GM18951 (cell line): ENCODE measurements around the gene FOXJ2.

ENCODE experiments used
- POLR2A ChIP-seq: IDR thresholded peaks from 4 replicates; pipeline ENCODE4 v1.6.1; 2011; ENCODE audit warnings: mild to moderate bottlenecking; ENCODE audit not compliant: insufficient read length, insufficient read depth; ENCODE audit errors: extremely low read depth
- in situ Hi-C: fragments of 300-500 bp; cut with MboI; formaldehyde crosslinking; loops from one replicate; pipeline ENCODE4 v1.12.0; 2022; ENCODE audit warnings: low sequenced_read_pairs, mixed read lengths, inconsistent platforms; ENCODE audit not compliant: unreplicated experiment

The FOXJ2 gene

GRCh38 chr12:8087666-8088065, 55.1 kb downstream of the FOXJ2 start:
- TF ChIP-seq POLR2A, result no peak
- in situ Hi-C loops, result loop anchor here (5.0 kb wide), 1 partner anchor 40 kb away; no protein-coding TSS in a partner anchor

DNA sequence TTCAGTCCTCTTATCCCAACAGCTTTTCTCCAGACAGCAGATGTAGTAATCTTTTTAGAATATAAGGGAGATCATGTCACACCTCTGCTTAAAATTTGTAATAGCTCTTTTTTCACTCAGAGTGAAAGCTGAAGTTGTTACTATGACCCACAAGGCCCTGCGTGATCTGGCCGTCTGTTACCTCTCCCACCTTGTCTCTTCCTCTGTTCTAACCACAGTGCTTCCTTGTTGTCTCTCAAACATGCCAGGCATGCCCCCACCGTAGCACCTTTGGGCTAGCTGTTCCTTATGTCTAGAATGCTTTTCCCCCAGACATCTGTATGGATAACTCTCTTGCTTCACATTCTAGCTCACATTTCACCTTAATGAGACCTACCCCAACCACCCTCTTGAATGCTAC, 56.1 kb downstream of the FOXJ2 start:
- TF ChIP-seq POLR2A, result no peak
- in situ Hi-C loops, result loop anchor here (5.0 kb wide), 1 partner anchor 41 kb away; no protein-coding TSS in a partner anchor

DNA sequence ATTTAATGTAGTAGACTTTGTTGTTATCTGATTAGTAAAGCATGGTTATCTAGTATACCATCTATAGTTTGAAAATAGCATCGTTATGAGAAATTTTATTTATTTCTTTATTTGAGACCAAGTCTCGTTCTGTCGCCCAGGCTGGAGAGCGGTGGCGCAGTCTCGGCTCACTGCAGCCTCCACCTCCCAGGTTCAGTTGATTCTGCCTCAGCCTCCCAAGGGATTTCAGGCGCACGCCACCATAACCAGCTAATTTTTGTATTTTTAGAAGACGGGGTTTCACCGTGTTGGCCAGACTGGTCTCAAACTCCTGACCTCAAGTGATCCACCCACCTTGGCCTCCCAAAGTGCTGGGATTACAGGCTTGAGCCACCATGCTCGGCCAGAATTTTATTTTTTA, 56.8 kb downstream of the FOXJ2 start:
- in situ Hi-C loops, result loop anchor here (5.0 kb wide), 1 partner anchor 42 kb away; no protein-coding TSS in a partner anchor

DNA sequence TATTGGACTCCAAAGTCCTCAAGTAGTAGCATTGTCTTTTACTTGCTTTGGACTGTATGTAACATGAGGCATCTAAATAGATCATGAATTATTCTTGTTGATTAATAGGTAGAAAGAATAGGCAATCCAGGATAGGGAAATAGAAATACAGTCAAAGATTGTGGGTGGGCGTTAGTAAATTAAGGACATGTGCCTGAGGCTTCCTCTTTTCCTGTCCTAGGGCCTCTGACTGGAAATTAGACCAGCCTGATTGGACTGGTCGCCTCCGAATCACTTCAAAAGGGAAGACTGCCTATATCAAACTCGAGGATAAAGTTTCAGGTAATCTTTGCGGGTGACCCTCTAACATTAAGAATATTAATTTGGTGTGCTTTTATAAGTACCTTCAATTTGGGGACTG, 57.2 kb downstream of the FOXJ2 start:
- no peak for TF ChIP-seq POLR2A
- in situ Hi-C loops, result loop anchor here (5.0 kb wide), 1 partner anchor 42 kb away; no protein-coding TSS in a partner anchor

GRCh38 chr12:8093291-8093690, 60.8 kb downstream of the FOXJ2 start:
- TF ChIP-seq POLR2A, result no peak
- in situ Hi-C loops, result no loop called here

- no peak for TF ChIP-seq POLR2A
- in situ Hi-C loops, result no loop called here
These were observed 63.9 kb downstream of the FOXJ2 start for GRCh38 chr12:8096281-8096915.

- in situ Hi-C loops, result no loop called here
These were observed 66.7 kb downstream of the FOXJ2 start for GRCh38 chr12:8099235-8099634.

More at GRCh38 chr12:8099235-8099634, 66.7 kb downstream of the FOXJ2 start:
- no peak for TF ChIP-seq POLR2A
